NCI-H1417 (cell line): ENCODE data around the gene VCL.
"Not testable (repeated sequence)": the region's sequence is repeated elsewhere in the genome, so short reads cannot be mapped to it uniquely, and the experiment has no call there.

Source experiments
- DNase-seq, 3 experiments: peaks; one replicate each; lab custom pipeline; 2025; lab: John Stamatoyannopoulos, UW

The VCL gene

DNA sequence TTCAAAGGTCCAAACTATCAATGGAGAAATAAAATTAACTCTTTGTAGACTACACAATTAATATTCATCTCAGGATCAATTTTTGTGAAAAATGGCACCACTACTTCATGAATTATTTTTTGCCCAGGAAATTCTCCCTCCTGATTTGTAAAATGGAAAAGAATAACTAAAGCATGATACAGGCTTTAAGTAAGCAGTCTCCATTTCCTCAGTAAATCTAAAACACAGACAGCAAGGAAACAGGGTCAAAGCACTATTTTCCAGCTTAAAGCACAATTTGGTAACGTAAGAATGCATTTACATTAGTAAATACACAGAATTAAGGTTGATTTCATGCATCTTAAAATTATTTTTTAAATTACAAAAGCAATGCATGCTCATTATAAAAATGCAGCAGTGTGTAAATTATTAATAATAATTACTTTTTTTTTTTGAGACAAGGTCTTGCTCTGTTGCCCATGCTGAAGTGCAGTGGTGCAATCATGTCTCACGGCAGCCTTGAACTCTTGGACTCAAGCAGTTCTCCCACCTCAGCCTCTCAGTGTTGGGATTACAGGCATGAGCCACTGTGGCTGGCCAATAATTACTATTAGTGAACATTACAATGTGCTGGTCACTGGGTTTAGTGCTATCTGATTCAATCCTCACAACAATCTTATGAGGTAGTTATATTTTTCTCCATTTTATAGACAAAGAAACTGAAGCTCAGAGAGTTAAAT, 26.1 kb upstream of the VCL start:
- DNase-seq = no peak

DNA sequence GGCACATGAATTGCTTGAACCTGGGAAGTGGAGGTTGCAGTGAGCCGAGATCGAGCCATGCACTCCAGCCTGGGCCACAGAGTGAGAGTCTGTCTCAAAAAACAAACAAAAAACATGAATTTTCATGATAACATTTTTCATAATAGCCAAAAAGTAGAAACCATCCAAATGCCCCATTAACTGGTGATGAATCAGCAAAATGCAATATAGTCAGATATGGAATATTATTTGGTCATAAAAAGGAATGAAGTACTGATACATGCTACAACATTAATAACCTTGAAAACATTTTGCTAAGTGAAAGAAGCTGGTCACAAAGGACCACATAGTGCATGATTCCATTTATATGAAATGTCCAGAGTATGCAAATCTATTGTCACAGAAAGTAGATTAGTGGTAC, 24.5 kb upstream of the VCL start:
- no peak for DNase-seq

DNA sequence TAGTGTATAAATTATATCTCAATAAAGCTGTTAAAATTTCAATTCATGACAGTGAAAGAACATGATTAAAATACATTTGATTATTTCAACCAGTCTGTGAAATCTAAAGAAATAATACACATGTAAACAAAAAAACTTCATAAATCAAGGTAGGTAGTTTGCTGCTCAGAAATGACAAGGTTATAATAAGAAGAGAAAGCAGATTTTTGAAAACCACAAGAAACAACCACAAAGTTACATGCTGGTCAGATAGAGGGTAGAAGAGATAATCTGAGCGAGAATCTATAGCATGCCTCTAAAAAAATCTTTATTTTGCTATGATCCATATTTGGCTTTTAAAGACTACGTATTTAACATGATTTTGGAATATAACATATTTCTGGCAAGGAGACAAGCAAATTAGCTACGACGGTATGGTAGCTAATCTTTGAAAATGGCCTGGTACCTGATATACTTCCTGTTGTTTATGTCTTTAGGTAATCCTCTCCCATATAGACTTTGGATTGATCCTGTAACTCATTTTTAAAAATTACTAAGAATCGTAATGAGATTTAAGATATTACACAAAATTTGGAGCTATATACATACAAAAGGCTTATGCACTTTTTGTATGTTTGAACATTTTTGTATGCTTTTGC, 23.5 kb upstream of the VCL start:
- DNase-seq = no peak

DNA sequence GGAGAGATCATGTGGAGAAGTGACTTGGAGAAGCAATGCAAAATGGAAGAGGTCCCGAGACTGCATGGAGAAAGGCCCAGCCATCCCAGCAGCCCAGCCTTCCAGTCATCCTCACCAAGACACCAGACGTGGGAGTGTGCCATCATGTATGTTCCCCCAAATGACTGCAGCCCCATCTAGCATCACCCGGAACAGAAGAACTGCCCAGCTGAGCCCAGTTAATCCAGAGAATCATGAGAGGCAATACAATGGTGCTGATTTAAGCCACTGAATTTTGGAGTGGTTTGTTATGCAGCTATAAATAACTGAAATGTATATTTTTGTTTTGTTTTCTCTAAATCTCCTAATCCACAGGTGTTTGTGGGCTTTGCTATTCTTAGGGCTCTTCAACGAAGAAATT, 22.5 kb upstream of the VCL start:
- no peak for DNase-seq

DNA sequence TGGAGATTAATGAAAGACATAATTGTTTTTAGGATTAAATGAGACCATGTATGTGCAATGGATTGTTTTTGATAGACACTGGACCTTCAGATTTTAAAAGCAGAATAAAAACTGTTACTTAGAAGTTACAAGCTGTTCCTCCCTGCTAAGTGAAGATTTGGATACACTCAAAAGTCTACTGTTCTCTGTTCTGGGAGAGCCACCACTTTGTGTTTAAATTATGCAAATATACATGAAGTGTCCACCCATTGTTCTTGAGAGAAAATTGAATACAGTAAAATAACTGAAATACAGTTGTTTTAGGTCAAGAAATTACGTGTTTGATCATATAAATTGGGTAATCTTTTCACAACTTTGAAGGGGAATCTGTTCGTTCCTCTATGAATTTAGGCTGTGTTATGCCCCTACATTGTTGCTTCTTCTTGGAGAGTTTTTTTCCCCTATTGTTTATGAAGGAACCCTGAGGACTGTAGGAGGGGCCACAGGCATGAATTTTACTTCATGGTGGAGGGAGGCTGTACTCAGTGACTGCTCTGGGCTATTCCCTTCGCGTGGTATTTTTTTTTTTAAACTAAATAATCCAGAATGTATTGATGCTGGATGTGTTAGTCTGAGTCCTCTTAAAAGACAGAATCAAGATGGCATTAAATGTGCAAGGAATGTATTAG, 18.6 kb upstream of the VCL start:
- DNase-seq = no peak

DNA sequence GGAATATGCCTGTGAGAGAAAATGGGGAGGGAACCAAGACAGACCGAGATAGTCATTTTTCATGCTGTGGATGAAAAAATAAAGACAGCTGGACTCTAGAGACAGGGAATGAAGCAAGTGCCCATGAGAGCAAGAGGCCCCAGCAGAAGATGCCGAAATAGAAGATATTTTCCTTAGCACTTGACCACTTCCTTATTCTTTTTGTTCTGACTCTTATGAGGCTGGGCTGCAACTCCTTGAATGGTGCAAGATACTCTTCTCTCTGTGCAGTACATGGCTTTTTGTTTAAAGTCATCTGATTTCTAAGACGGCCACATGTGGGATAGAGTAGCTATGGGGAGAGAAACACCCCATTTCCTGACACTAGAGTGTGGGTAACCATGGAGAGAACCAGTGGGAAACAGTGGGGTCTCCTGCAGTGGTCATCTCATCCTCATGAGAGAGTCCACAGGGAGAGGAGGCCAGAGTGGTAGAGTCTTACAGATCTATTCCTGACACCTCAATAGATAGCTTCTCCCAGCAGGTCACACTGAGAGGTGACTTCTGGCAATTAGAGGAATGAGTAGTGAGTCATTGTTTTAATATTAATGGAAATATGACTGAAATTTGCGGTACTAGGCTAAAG, 18.0 kb upstream of the VCL start:
- DNase-seq = no peak

DNA sequence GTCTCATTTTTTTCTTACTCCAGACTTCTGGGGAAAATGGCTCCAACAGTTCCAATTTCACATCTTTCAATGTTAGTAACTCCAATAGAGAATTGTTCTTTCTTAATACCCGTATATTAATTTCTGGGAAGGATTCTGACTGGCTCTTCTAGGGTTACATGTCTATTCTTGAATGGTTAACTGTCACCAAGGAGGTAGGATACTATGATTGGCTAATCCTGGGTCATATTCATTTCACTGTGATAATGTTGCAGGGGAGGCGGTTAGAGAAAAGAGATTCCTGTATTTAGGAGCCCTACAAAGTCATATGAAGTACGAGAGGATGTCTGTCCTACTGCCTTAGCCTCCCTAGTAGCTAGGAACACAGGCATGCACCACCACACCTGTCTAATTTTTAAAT, 16.1 kb upstream of the VCL start:
- DNase-seq = no peak

DNA sequence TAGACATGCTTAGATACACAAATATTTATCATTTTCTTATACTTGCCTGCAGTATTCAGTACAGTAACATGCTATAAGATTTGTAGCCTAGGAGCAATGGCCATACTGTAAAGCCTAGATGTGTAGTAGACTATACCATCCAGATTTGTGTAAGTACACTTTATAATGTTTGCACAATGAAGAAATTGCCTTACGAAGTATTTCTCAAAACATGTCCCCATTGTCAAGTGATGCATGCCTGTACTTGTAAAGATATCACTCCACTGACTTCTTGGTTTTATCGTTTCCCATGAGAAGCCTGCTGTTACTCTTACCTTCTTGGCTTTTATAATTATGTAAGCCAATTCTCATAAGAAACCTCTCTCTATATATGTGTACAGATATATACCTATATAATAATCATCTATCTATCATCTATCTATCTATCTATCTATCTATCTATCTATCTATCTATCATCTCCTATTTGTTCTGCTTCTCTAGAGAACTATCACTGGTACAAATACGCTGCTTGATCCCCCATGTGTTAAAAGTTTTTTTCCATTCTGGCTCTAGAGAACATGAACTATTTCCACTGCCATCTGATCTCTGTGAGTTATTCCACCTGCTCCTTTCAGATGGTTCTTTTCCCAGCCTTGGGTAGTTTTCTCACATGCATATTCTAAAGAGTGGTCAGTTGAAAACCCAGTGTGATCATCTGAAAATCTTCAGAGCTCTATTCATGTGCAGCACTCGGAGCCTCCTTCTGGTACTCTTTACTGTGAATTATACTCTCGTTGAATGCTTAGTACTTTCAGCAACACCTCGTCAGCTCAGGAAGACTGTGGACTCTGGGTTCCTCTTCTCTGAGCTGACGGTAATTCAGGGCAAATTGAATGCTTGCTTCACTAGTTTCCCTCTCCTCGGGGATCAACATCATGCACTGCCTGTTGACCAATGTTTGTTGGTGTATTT, 14.5 kb upstream of the VCL start:
- no peak for DNase-seq

DNA sequence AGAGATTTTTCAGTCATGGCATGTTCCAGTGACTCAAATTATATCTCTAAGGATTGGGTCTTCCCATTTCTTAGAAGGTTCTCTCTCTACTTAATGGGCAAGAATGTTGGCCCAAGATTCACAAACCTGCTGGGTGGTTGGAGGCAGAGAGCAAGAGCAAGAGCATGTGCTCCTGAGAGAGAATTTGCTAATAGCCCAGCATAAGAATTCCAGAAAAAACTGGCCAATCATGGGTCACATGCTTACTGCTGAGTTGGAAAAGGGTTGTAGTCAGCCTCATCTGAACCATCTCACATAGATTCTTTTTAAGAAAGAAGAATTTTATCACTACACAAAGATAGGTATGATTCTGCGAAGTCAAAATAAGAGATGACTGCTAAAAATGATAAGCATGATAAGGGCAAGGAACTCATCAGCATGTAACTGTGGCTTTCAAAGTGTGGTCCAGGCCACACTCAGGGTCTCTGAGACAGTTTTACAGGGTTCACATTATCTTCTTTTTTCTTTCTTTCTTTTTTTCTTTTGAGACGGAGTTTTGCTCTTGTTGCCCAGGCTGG, 8.2 kb upstream of the VCL start:
- DNase-seq = no peak

DNA sequence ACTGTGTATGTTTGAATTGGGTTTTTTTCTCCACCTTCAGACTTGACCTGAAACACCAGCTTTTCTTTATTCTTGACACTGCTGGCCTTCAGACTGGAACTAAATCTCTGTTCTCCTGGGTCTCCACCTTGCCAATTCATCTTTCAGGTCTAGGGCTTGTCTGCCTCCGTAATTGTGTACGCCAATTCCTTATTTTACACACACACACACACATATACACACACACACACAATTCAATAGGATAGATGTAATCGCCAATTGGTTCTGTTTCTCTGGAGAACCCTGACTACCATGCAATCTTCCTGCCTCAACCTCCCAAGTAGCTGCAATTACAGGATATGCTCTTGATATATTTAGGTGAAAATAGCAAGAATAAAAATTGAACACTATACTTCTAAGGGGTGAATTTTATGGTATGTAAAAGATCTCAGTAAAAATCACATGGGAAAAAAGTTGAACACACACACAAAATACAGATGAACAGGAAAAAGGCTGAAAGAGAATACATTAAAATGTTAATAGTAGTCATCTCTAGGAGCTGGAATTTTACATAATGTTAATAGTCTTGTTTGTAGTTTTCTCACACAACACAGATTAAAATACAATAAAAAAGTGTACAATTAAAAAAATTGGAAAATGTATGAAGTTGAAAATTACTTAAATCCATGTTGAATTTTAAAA, 6.6 kb upstream of the VCL start:
- no peak for DNase-seq

DNA sequence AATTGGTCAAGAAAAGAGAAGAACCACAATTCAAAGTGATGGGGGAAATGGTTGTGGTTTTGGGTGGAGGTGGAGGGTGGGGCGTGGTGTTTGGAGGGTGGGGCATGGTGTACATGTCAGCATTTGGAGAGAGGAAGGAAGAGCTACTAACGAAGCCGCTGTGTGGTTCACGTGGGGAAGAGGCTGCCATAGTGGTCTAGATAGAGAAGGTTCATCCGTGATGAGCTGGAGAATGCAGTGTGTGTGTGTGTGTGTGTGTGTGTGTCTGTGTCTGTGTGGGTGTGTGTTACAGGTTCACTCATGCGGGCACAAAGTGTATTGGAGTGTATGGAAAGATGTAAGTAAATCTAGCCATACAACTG, 6.1 kb upstream of the VCL start:
- DNase-seq = no peak

DNA sequence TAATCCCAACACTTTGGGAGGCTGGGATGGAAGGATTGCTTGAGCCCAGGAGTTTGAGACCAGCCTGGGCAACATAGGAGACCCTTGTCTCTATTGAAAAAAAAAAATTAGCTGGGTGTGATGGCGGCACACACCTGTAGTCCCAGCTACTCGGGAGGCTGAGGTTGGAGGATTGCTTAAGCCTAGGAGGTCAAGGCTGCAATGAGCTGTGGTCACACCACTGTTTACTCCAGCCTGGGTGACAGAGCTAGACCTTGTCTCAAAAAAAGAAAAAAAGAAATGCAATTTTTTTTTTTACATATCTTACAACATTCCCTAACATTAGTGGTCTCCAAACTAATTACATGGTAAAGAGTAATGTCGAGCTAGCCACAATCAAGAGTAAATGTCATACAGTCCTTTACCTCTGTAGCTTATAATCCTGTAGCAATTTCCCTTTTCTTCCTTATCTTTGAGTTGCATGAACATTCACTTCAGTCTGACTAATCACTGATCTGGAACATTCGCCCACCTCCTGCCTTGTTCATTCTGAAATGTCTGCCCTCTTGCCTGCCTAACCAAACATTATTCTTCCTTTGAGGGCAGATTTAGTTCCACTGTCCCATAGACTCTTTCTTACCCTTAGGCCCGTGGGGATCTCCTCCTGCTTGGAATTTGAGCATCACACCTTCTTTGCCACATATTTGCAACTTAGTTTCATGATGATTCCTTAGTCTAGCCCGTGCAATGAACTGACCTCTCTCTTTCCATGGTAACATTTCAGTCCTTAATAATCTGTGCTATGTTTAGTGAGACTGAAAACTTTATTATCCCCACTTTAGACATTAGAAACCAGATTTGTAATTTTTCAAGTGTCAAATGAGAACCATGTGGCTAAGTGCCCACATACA, 4.8 kb upstream of the VCL start:
- DNase-seq = no peak

DNA sequence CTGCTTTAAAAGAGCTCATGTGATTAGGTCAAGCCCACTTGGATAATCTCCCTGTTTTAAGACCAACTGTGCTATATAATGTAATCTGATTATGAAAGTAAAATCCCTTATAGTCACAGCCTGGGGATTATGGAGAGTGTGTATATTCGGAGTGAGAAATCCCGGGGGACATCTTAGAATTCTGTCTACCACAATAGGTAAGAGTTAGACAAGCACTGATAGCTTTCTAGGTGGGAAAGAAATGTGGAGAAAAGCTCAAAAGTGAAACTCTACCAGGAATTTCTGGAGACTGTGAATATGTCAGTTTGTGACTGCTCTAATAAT, 2.9 kb upstream of the VCL start:
- no peak for DNase-seq

DNA sequence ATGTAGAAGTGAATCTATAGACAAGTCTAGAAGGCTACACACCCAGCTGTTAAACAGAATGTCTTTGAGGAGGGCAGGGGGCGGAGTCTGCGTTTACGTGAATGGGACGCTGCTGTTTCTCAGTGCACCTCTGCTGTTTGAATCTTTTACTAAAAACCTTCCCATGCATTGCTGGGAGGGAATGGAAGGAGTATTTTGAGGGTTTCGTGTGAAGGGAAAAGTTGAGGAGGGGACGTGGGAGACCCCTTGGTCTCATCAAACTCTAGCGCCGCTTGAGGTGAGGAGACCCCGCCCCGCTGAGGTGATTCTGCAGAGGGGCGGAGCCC, 492 bp upstream of the VCL start:
- no peak for DNase-seq

DNA sequence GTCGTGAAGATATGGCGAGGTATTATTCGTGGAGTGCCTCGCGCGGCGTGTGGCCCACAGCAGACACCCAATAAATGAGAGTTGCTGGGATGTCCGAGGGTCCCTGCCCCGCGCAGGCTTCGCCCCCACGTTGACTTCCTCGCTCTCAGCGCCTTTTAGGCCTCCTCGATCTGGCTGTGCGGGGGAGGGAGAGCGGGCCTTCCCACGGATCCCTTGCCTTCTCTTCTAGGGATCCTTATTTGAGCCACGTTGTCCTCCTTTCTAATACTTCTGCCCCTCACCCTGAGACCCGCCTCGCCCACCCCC, 660 bp downstream of the VCL start:
- DNase-seq = no peak

DNA sequence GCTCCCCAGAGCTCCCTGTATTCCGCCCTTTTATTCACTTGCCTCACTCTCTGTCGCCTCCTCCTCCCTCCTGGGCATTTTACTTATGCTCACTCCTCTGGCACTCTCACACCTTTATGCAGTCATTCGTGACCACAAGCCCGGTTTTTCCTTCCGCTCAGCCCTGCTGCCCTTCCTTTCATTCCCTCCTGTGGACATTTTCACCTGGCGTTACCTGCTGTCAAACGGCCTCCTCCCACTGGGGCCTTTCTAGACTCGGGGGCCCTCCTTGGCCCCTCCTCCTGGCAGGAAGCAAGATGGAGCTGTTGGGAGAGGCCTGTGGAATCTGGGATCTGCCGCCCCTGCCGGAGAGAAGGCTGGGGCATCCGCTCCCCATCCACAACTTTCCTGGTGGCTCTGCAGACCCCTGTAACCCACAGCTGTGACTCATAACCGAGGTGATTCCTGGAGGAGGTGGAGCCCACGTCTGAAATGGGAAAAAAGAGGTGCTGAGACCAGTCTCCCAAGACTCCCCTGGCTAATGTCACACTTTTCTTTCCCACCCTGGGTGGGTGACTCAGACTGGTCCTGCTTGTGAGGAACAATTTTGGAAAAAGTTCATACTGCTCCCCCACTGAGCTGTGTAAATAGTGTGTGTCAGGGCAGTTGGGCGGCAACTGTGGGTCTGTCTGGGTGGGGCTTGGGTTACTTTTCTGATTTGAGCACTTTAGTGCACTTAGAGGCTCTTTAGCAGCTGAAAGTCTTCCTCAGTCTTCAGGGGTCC, 1.2 kb downstream of the VCL start:
- DNase-seq = peak; percentile 20 to 24 (median 21)

DNA sequence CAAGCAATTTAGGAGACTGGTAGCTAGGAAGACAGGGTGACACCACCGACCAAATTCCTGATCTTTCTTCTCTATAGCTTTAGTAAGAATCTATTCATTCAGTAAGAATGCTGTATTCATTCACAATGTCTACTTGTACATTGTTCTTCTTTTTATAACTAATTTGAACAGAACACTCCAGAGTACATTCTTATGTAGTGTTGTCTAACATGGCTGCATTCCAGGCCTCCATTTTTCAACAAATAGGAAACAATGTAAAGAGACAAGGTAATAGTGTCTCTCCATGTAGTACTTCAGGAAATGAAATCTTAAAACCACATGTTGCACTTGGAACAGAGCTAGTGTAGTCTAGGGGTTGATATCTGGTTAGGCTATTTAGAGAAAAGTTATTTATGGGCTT, 1.8 kb downstream of the VCL start:
- no peak for DNase-seq

DNA sequence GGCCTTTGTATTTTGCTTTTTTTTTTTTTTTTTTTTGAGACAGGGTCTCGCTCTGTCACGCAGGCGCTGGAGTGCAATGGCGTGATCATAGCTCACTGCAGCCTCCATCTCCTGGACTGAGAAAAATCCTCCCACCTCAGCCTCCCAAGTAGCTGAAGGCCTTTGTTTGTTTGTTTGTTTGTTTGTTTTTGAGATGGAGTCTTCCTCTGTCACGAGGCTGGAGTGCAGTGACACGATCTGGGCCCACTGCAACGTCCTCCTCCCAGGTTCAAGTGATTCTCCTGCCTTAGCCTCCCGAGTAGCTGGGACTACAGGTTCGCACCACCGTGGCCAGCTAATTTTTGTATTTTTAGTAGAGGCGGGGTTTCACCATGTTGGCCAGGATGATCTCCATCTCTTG, 2.3 kb downstream of the VCL start:
- not testable (repeated sequence) for DNase-seq

DNA sequence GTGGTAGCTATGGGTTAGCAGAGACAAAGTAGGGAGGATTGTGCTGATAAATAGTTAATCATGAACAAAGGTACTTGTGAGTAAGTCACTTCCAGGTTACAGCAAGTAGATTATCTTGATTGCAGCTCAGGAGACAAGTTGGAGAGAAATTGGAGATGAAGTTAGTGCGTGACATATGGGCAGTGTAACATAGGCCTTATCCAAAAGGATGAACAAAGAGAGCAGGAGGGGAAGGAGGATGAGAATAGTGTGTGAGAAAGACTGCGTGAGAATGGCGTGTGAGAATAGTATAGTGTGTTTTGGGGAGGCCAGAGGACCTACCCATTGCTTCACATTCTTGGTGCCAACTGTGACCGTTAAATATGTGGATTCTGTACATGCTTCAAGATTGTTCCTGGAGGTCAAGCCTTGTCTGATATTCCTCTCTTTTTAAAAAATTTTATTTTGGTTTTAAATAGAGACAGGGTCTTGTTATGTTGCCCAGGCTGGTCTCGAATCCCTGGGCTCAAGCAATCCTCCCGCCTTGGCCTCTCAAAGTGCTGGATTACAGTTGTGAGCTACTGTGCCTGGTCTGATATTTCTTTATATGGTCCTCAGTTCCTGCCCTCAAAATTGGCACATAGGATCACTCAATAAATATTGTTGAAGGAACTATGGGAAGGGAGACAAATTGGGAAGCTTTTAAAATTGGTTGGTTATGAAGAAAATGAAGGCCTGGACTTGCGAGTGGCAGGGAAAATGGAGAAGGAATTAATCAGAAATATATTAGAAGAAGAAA, 3.2 kb downstream of the VCL start:
- no peak for DNase-seq
